HL-60 (cell line): ENCODE measurements around the gene SOX21.

Source experiments
- DNase-seq, 2 experiments: peaks; one replicate each; pipeline ENCODE4 v3.0.0-alpha.2; 2010 to 2020; ENCODE audit warnings: low read depth in 1 of 2, low spot score in 1 of 2
- H3K27ac ChIP-seq: fragments of 250-450 bp; sonication (Bioruptor Pico); replicated peaks from 2 replicates; pipeline ENCODE4 v1.5.1; 2020; ENCODE audit warnings: mild to moderate bottlenecking, moderate library complexity
- H3K27me3 ChIP-seq: fragments of 250-450 bp; sonication (Bioruptor Pico); 2 replicates; pipeline ENCODE4 v1.5.1; 2021; ENCODE audit warnings: mild to moderate bottlenecking, moderate library complexity; ENCODE audit not compliant: insufficient read depth, poor library complexity, severe bottlenecking
- H3K4me3 ChIP-seq: replicated peaks from 2 replicates; pipeline ENCODE4 v1.5.1; 2011; ENCODE audit warnings: mild to moderate bottlenecking, control low read depth, low read length; ENCODE audit not compliant: insufficient read depth
- CTCF ChIP-seq: IDR thresholded peaks from one replicate; pipeline ENCODE4 v1.5.1; 2011; ENCODE audit warnings: low read length, control low read depth, inconsistent platforms; ENCODE audit not compliant: insufficient read depth
- GABPA ChIP-seq: IDR thresholded peaks from 2 replicates; pipeline ENCODE4 v1.6.1; 2012; ENCODE audit warnings: low read depth
- POLR2AphosphoS5 ChIP-seq: IDR thresholded peaks from 2 replicates; pipeline ENCODE4 v1.6.1; 2012; ENCODE audit warnings: low read depth
- REST ChIP-seq: IDR thresholded peaks from 2 replicates; pipeline ENCODE4 v1.6.1; 2012; ENCODE audit warnings: low read depth; ENCODE audit not compliant: insufficient replicate concordance
- SPI1 ChIP-seq: IDR thresholded peaks from 2 replicates; pipeline ENCODE4 v1.6.1; 2012; ENCODE audit warnings: low read depth, mild to moderate bottlenecking, borderline replicate concordance

SOX21 gene

GRCh38 chr13:94704377-94705080 is 7.8 kb downstream of the SOX21 start:
- Histone ChIP-seq H3K27ac (no peak overlapping the region), H3K4me3 (no peak overlapping the region), H3K27me3 (peaks cover 94% of the 10 kb centered on the region)
- DNase-seq, result no peak
- TF ChIP-seq SPI1, result no peak
- TF ChIP-seq POLR2AphosphoS5, result no peak
- TF ChIP-seq REST, result no peak
- no peak for TF ChIP-seq GABPA
- TF ChIP-seq CTCF, result no peak

GRCh38 chr13:94703721-94704314 is 8.5 kb downstream of the SOX21 start:
- TF ChIP-seq SPI1 (no peak), REST (no peak), CTCF (no peak), POLR2AphosphoS5 (no peak), GABPA (no peak)
- Histone ChIP-seq H3K4me3 (no peak overlapping the region), H3K27ac (no peak overlapping the region), H3K27me3 (peaks cover 86% of the 10 kb centered on the region)
- DNase-seq, result no peak

- no peak overlapping the region for H3K4me3 ChIP-seq
- no peak overlapping the region for H3K27ac ChIP-seq
- no peak for TF ChIP-seq SPI1
- no peak for TF ChIP-seq GABPA
- no peak for TF ChIP-seq CTCF
- TF ChIP-seq REST, result no peak
- no peak for TF ChIP-seq POLR2AphosphoS5
- peaks cover 81% of the 10 kb centered on the region for H3K27me3 ChIP-seq
- DNase-seq, result no peak
Observed at GRCh38 chr13:94703271-94703670, 9.1 kb downstream of the SOX21 start.
